GM12878 (cell line): ENCODE data around the gene TOMM6. TPM values are rescaled to one million over a fixed set of nuclear protein-coding genes. Genes with fewer than 3 reads are reported as not detected.

ENCODE experiments used
- ATAC-seq: fragments of 200-7000 bp; cut with Tn5 transposase; 3 replicates; pipeline ENCODE4 v1.9.1; 2020; ENCODE audit warnings: mild to moderate bottlenecking, moderate library complexity
- BruUV-seq: library from RNA; stranded (reverse); fragments of 400-500 nt; replicated peaks from 2 replicates; lab custom pipeline; 2021; lab: Mats Ljungman, UMichigan
- CTCF ChIA-PET: fragments of 300-600 bp; sonication (Branson Sonifier 250); formaldehyde crosslinking; extraction: SDS; loops from one replicate; lab custom pipeline; 2021; ENCODE audit warnings: inconsistent platforms; lab: Yijun Ruan, JAX
- POLR2A ChIA-PET: fragments of 350-600 bp; formaldehyde crosslinking; extraction: SDS; loops from one replicate; lab custom pipeline; 2021; ENCODE audit warnings: inconsistent platforms; lab: Charles Lee
- RAD21 ChIA-PET: fragments of 300-600 bp; sonication (Branson Sonifier 250); formaldehyde crosslinking; loops from one replicate; lab custom pipeline; 2023; ENCODE audit warnings: antibody characterized with exemption; ENCODE audit not compliant: unreplicated experiment; lab: Charles Lee
- SMC1A ChIA-PET: fragments of 300-600 bp; sonication (Branson Sonifier 250); formaldehyde crosslinking; loops from one replicate; lab custom pipeline; 2023; ENCODE audit not compliant: unreplicated experiment, uncharacterized antibody; lab: Charles Lee
- DNase-seq: peaks from one replicate; pipeline ENCODE4 v3.0.0-alpha.2; 2011; ENCODE audit warnings: low read depth, low spot score
- FAIRE-seq: peaks from 3 replicates; lab custom pipeline; 2011; peaks lifted over from hg19 to GRCh38; lab: Jason Lieb, UNC
- H2AFZ ChIP-seq: 2 replicates; pipeline ENCODE4 v1.6.0; 2011; ENCODE audit warnings: low read depth, low read length, control low read depth; ENCODE audit not compliant: control insufficient read depth
- H3K27ac ChIP-seq: 2 replicates; pipeline ENCODE4 v1.5.1; 2011; ENCODE audit warnings: control low read depth; ENCODE audit not compliant: control insufficient read depth, insufficient read depth
- H3K27me3 ChIP-seq, 2 experiments: replicated peaks in 1 of 2; 2 replicates each; pipeline versions ENCODE4 v1.6.0 to v1.6.1; 2011; ENCODE audit warnings: low read length in 1 of 2; ENCODE audit not compliant: control insufficient read depth in 2 of 2, insufficient read depth in 2 of 2
- H3K36me3 ChIP-seq, 2 experiments: 2 replicates each; pipeline ENCODE4 v1.5.1; 2011; ENCODE audit warnings: low read length in 1 of 2; ENCODE audit not compliant: control insufficient read depth in 2 of 2, insufficient read depth in 2 of 2
- H3K4me1 ChIP-seq: 2 replicates; pipeline ENCODE4 v1.6.1; 2011; ENCODE audit warnings: mild to moderate bottlenecking, low read length, moderate library complexity, mixed read lengths; ENCODE audit not compliant: control insufficient read depth, insufficient read depth
- H3K4me2 ChIP-seq: 2 replicates; pipeline ENCODE4 v1.6.0; 2011; ENCODE audit warnings: control low read depth; ENCODE audit not compliant: control insufficient read depth, insufficient read depth
- H3K4me3 ChIP-seq: fragments of 200-600 bp; sonication (generic); 2 replicates; pipeline ENCODE4 v1.5.1; 2016
- H3K79me2 ChIP-seq: 2 replicates; pipeline ENCODE4 v1.6.0; 2011; ENCODE audit warnings: low read length; ENCODE audit not compliant: control insufficient read depth, insufficient read depth
- H3K9ac ChIP-seq: 2 replicates; pipeline ENCODE4 v1.8.0; 2011; ENCODE audit warnings: low read length, control low read depth, mixed read lengths; ENCODE audit not compliant: control insufficient read depth, insufficient read depth
- H3K9me3 ChIP-seq: replicated peaks from 3 replicates; pipeline ENCODE4 v1.5.1; 2011; ENCODE audit warnings: mild to moderate bottlenecking, low read length; ENCODE audit not compliant: control insufficient read depth, insufficient read depth
- H4K20me1 ChIP-seq: 2 replicates; pipeline ENCODE4 v1.6.0; 2011; ENCODE audit not compliant: control insufficient read depth, insufficient read depth
- CBFB ChIP-seq: IDR thresholded peaks from 2 replicates; pipeline ENCODE4 v1.6.1; 2016; ENCODE audit warnings: antibody characterized with exemption, low read depth
- CBX5 ChIP-seq: sonication (generic); IDR thresholded peaks from 2 replicates; pipeline ENCODE4 v1.6.1; 2016; ENCODE audit warnings: low read depth, moderate library complexity, mild to moderate bottlenecking, inconsistent platforms
- CREM ChIP-seq: IDR thresholded peaks from 2 replicates; pipeline ENCODE4 v1.6.1; 2014; ENCODE audit warnings: antibody characterized with exemption, low read depth
- EP300 ChIP-seq, 2 experiments: fragments of 150-350 bp in 1 of 2; IDR thresholded peaks; 2 replicates each; pipeline ENCODE4 v1.6.1; 2011 to 2012; ENCODE audit warnings: low read depth in 2 of 2, low read length in 2 of 2, borderline replicate concordance in 1 of 2, improper control_type of control experiment in 1 of 2, inconsistent platforms in 1 of 2; ENCODE audit not compliant: control insufficient read depth in 1 of 2
- FOS ChIP-seq: IDR thresholded peaks from 3 replicates; pipeline ENCODE4 v1.6.1; 2011; ENCODE audit warnings: borderline replicate concordance; ENCODE audit not compliant: insufficient read length; ENCODE audit errors: extremely low read depth
- HDAC6 ChIP-seq: fragments of 200-600 bp; sonication (generic); IDR thresholded peaks from one replicate; pipeline ENCODE4 v1.8.0; 2017; ENCODE audit warnings: antibody characterized with exemption; ENCODE audit not compliant: unreplicated experiment
- LARP7 ChIP-seq: fragments of 450-650 bp; IDR thresholded peaks from 2 replicates; pipeline ENCODE4 v1.6.1; 2017; ENCODE audit warnings: mild to moderate bottlenecking
- RBBP5 ChIP-seq: fragments of 200-600 bp; sonication (generic); conservative IDR thresholded peaks from 2 replicates; pipeline ENCODE4 v1.6.1; 2016
- RCOR1 ChIP-seq: conservative IDR thresholded peaks from 2 replicates; pipeline ENCODE4 v1.6.1; 2012; ENCODE audit warnings: low read depth, low read length, improper control_type of control experiment
- SMAD5 ChIP-seq: IDR thresholded peaks from 2 replicates; pipeline ENCODE4 v1.6.1; 2016; ENCODE audit warnings: antibody characterized with exemption, low read depth
- SPI1 ChIP-seq: IDR thresholded peaks from 2 replicates; pipeline ENCODE4 v1.6.1; 2011; ENCODE audit warnings: low read depth, mild to moderate bottlenecking, low read length, moderate library complexity, borderline replicate concordance; ENCODE audit not compliant: insufficient read depth
- ZNF207 ChIP-seq: fragments of 450-650 bp; IDR thresholded peaks from 2 replicates; pipeline ENCODE4 v1.6.1; 2014; ENCODE audit warnings: antibody characterized with exemption, mild to moderate bottlenecking, borderline replicate concordance
- WGBS: methylation state at CpG from one replicate; pipeline ENCODE4 v1.1.6; 2016; ENCODE audit warnings: low lambda C conversion rate; ENCODE audit not compliant: insufficient replicate concordance, insufficient coverage; ENCODE audit errors: missing lambda C conversion rate; 5-methylcytosine and 5-hydroxymethylcytosine counted together
- in situ Hi-C: fragments of 300-500 bp; cut with MboI; formaldehyde crosslinking; loops from 9 replicates; pipeline ENCODE4 v1.14.3; 2018; ENCODE audit warnings: mixed read lengths
- intact Hi-C: fragments of 100-400 bp; cut with micrococcal nuclease; formaldehyde crosslinking; loops from one replicate; pipeline ENCODE4 v1.14.2; 2022; ENCODE audit not compliant: unreplicated experiment
- polyA plus RNA-seq, 11 experiments: library from polyadenylated mRNA; depleted of rRNA in 4 of 11; unstranded in 6 of 11; stranded (reverse) in 5 of 11; fragments of >200 nt; fragmentation: Nextera tagmentation in 4 of 11; fragmentation: Illumina TruSeq in 1 of 11; extraction: Ambion mirVana in 4 of 11; extraction: Trizol in 1 of 11; gene quantifications; 1 replicate in 1 of 11; 2 replicates in 10 of 11; pipeline versions ENCODE4 v1.2.1 to v1.2.3, GENCODE V29; 2011 to 2016; ENCODE audit warnings: inconsistent platforms in 2 of 11, missing spikeins in 2 of 11, low read depth in 1 of 11
- total RNA-seq, 4 experiments: library from RNA; depleted of rRNA in 3 of 4; stranded (reverse); fragments of >200 nt in 3 of 4; fragmentation: Illumina TruSeq in 1 of 4; extraction: Trizol in 1 of 4; gene quantifications; 2 replicates each; pipeline versions ENCODE4 v1.2.1 to v1.2.3, GENCODE V29; 2013 to 2021
- TF ChIP-seq, protein P1 (sequence below): fragments of 450-650 bp; IDR thresholded peaks from 2 replicates; pipeline ENCODE4 v1.6.1; 2017; ENCODE audit warnings: antibody characterized with exemption, mild to moderate bottlenecking, moderate library complexity

TOMM6 gene
- total and polyA plus RNA-seq, 10 of the 15 experiments (the other 5 are each of a cell fraction or from before 2014, with no cell fraction given), result 206 to 746 (median 448) TPM

GRCh38 chr6:41822021-41822420, 34.5 kb downstream of the TOMM6 start:
- in situ Hi-C loops (no loop called here), intact Hi-C loops (no loop called here)
- H3K9ac ChIP-seq, result no peak overlapping the region
- ChIA-PET SMC1A (no interaction called here), POLR2A (interaction anchor here (0.6 kb wide), 1 partner anchor 324 kb away, joined by 3 read pairs; no protein-coding TSS in a partner anchor), RAD21 (no interaction called here), CTCF (no interaction called here)
- H3K4me3 ChIP-seq, result no peak overlapping the region
- FAIRE-seq, result no peak
- ATAC-seq, result no peak
- no peaks in the 10 kb centered on the region for H3K4me1 ChIP-seq
- H3K4me2 ChIP-seq, result no peak overlapping the region
- no peaks in the 10 kb centered on the region for H3K27me3 ChIP-seq
- WGBS, result 100% methylated on average over 1 of the region's 1 CpG
- no peaks in the 10 kb centered on the region for H3K9me3 ChIP-seq
- no peaks in the 10 kb centered on the region for H3K36me3 ChIP-seq
- BruUV-seq, result no TSS peak
- H3K79me2 ChIP-seq, result no peaks in the 10 kb centered on the region
- H2AFZ ChIP-seq, result no peak overlapping the region
- no peak for DNase-seq
- H3K27ac ChIP-seq, result no peak overlapping the region
- H4K20me1 ChIP-seq, result no peaks in the 10 kb centered on the region
- TF ChIP-seq HDAC6 (no peak), RBBP5 (no peak), SMAD5 (no peak), CBFB (no peak), CREM (no peak), RCOR1 (no peak), CBX5 (no peak), SPI1 (no peak), LARP7 (no peak), EP300 (IDR thresholded peaks at IDR 0.05; ENCODE audit: borderline replicate concordance in 1 of 2, control insufficient read depth in 1 of 2, low read depth in 2 of 2, low read length in 2 of 2) (no peak), ZNF207 (no peak), FOS (no peak)
- TF ChIP-seq, protein P1, sequence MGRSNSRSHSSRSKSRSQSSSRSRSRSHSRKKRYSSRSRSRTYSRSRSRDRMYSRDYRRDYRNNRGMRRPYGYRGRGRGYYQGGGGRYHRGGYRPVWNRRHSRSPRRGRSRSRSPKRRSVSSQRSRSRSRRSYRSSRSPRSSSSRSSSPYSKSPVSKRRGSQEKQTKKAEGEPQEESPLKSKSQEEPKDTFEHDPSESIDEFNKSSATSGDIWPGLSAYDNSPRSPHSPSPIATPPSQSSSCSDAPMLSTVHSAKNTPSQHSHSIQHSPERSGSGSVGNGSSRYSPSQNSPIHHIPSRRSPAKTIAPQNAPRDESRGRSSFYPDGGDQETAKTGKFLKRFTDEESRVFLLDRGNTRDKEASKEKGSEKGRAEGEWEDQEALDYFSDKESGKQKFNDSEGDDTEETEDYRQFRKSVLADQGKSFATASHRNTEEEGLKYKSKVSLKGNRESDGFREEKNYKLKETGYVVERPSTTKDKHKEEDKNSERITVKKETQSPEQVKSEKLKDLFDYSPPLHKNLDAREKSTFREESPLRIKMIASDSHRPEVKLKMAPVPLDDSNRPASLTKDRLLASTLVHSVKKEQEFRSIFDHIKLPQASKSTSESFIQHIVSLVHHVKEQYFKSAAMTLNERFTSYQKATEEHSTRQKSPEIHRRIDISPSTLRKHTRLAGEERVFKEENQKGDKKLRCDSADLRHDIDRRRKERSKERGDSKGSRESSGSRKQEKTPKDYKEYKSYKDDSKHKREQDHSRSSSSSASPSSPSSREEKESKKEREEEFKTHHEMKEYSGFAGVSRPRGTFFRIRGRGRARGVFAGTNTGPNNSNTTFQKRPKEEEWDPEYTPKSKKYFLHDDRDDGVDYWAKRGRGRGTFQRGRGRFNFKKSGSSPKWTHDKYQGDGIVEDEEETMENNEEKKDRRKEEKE, result no peak
